GM19372 (cell line): ENCODE measurements around the gene PTPN13.

Source experiments
- ATAC-seq: cut with Tn5 transposase; IDR thresholded peaks from one replicate; pipeline ENCODE4 v1.9.1; 2021; ENCODE audit warnings: mild to moderate bottlenecking, low read depth, moderate library complexity; ENCODE audit not compliant: unreplicated experiment

The PTPN13 gene

DNA sequence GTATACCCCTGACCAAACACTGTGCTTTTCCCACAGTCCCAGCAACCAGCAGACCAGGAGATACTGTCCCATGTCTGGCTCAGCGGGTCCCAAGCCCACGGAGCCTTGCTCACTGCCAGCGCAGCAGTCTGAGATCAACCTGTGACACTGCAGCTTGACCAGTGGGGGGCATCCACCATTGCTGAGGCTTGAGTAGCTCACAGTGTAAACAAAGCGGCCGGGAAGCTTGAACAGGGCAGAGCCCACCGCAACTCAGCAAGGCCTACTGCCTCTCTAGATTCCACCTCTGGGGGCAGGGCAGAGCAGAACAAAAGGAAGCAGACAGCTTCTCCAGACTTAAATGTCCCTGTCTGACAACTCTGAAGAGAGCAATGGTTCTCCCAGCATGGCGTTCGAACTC, 197.0 kb downstream of the PTPN13 start:
- no peak for ATAC-seq

DNA sequence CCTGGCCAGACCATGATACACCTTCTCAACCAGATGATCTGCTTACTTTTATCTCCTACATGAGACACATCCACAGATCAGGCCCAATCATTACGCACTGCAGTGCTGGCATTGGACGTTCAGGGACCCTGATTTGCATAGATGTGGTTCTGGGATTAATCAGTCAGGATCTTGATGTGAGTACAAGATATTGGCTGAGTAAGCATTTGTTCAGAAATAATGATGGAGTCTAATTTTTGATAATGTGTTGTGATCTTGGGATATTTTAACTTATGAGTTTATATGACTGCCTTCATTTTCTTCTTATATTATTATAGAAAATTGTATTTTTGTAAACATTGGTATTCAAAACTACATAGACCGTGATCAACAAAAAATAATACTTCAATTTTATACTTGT, 215.7 kb downstream of the PTPN13 start:
- no peak for ATAC-seq

GRCh38 chr4:86810847-86811246, 216.7 kb downstream of the PTPN13 start:
- ATAC-seq = no peak

DNA sequence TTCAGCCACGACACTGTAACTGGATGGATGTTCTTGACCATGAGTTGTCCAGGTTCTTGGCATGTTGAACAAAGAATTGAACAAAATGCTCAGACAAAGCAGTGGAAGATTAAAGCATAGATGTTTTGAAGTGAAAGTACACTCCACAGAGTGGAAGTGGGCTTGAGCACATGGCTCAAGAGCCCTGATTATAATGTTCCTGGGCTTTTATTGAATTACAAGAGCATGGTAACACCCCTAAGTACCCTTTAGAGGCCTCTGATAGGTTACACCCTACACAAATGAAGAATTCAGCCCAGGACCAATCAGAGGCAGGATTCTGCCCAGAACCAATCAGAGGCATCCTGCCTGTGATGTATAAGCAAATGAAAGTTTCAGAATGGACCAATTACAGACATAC, 221.5 kb downstream of the PTPN13 start:
- ATAC-seq = no peak

- no peak for ATAC-seq
Observed at GRCh38 chr4:86816501-86817273, 222.6 kb downstream of the PTPN13 start.

DNA sequence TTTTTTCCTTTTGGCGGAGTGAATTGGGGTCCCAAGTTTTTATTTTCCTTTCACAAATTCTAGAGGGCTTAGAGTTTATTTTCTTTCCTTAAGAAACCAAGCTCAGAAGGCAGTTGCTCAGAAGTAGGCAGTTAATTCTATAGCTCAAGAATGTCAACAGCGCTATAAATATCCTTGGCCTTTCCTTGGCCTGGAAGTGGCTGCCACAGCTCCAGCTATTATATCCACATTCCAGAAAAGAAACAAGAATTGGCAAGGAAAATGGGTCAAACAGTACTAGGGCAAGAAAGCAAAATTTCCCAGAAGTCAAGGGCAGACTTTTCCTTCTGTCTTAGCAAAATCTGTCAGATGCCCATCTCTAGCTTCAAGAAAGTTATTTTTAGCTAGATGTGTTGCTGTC, 224.1 kb downstream of the PTPN13 start:
- ATAC-seq = no peak

DNA sequence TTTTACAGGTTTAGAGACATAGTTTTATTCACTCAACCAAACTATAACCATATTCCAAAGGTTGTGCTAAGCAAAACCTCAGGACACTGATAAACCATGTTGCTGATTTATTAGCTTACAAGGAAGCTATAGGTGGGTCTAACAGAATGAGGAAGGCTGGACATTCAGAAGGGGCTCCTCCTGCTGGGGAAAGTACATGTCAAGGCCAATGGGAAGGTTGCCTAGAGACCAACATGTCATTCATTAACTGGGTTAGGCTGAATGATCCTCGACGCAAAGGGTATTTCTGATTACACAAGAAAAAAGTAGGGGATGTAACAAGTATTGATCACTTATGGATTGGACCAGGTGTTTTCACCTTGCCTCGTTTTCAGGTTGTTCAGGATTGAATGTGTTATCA, 224.7 kb downstream of the PTPN13 start:
- no peak for ATAC-seq

GRCh38 chr4:86819561-86819960, 225.4 kb downstream of the PTPN13 start:
- ATAC-seq = no peak

DNA sequence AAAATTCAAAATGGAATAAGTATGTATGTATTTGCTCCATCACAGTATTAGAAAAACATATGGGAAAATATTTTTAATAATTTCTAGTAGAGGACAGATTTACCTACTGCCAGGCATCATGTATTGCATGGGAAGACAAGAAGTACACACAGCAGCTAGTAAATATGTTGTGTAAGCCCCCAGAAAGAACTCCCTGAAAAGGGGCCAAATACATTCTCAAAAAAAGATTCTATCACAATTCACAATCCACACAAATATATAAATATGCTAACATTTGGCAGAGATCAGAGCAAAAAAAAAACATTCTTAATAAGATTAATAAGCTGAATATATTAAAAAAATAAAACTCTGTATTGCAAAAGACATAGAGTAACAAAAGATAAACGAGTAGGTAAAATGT, 227.0 kb downstream of the PTPN13 start:
- no peak for ATAC-seq

DNA sequence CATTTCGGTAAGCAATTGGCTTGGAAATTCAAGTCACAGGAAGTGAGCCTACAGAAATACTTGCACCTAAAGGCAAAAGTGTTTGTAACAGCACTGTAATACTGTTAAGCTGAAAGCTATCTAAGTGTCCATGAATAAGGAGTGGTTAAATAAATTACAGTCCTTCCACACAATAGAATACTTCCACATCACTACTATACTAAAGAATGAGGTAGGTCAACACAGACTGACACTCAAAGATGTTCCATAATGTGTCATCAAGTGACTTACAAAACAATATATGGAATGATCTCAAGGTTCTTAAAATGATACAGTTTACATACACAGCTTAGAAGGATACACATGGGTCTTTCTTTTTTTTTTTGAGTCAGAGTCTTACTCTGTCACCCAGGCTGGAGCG, 228.0 kb downstream of the PTPN13 start:
- ATAC-seq = no peak

DNA sequence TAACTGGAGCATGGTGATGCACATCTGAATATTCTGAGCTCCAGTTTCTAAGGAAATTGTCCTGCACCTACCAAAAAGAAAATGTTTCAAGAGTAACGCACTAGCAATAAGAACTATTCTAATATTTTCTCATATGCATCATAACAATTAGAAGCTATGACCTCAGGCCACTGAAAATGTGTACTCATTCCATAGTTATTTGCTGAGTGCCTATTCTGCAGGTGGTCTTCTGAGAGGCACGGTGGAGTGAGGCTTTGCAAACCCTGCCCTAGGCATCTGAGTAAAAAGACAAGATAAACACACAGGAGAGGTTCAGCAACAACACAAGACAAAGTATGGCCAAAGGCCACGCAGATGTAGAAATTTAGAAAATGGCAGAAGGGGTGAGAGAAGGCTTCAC, 231.4 kb downstream of the PTPN13 start:
- no peak for ATAC-seq

DNA sequence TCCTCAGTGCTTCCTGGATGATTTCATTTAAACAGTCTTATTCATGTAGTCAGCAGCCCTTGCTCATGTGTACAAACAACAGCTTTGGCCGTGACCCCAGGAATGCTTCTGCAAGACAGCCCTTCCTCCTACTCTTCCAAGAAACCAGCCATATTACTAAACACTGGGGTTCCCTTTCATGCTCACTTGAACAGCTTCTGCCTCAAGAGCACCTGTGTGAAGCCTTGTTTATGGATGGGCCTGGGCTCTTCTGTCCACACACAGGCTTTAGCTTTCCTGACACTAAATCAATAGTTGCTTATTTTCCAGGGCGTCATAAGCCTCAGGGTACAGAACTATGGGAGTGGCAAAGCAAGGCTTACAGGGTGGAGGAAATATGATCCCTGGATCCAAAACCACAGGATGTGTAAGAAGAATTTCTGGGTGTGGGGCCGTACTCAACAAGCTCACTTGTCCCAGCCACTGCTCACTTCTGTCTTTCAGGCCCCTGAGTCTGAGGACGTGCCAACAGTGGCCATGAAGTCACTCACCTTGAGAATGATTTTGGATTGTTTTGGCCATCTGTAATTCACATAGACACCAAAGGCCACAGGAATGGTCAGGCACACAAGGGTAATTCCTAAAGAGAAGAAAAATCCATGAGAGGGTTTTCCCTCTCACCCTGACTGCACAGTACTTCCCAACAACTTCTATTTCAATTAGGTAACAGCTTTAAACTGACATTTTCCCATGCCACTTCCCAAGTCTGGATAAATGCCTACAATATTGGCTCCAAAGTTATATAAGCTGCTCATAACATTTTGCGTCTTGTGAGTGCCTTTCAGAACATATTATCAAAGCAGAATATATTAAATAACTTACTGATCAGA, 237.4 kb downstream of the PTPN13 start:
- ATAC-seq = no peak

- ATAC-seq = no peak
Observed at GRCh38 chr4:86833615-86834014, 239.5 kb downstream of the PTPN13 start.

DNA sequence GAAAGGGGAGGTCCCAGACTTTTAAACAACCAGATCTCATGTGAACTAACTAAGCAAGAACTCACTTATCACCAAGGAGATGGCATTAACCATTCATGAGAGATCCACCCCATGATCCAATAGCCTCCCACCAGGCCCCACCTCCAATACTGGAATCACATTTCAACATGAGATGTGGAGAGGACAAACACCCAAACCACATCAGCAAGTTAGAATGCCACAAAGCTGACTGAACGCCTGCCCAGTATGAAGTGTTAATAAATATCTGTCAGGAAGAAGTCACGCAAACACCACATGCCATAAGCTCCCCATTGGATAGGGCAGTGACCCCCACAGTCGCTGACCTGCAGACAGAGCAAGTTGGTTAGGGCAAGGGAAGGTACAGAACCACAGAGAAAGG, 240.8 kb downstream of the PTPN13 start:
- ATAC-seq = no peak

- ATAC-seq = no peak
Observed at GRCh38 chr4:86835677-86836076, 241.6 kb downstream of the PTPN13 start.

DNA sequence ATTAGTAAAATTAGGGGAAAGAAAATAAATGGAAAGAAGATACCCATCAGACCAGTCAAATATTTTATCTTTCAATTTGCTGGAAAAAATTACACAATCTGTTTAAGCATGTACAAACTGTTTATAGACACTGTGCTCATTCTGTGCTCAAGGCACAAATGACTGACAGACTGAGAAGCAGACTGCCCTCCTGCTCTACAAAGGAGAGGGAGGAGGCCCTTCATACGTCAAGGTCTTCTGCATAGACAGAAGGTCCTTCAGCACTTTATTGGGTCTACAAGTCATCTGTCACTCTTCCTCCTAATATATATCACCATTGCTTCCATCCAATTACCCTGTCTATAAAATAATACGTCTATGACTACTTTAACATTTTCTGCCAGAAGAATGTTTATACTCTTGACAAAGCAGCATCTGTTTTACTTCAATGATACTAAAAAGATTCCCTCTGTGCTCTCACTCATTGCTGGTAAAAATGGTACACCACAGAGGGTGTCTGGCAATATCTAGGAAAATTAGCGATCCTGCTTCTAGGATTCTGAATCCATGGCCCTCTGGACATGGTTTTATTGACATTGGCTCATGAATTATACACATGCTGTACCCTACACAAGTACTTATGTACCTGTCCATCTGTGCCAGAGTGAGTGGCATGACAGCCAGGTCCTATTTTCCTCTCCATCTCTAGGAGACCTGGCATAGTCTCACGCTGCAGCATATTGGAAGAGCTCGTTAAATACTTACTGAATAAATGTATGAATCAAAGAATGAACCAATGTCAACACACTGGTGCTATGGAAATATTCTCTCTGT, 243.8 kb downstream of the PTPN13 start:
- ATAC-seq = no peak

- no peak for ATAC-seq
Observed at GRCh38 chr4:86840858-86841257, 246.7 kb downstream of the PTPN13 start.

DNA sequence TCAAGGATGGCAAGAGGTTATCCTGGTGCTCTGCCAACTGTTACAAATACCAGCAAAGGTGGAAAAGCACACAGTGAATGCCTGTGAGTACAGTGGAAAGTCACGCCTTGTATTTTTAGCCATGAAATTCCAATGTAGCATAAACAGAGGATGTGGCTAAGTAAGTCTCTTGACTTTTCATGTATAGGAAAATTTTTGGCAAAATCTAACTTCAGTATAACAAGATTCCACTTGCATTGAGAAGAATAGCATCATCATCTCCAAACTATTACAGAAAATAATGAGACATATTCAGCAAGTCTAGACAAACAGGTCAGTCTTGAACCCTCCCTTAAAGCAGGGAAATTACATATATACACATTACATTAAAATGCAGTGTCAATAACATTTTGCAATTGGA, 247.2 kb downstream of the PTPN13 start:
- no peak for ATAC-seq

- no peak for ATAC-seq
Observed at GRCh38 chr4:86845593-86845992, 251.5 kb downstream of the PTPN13 start.

GRCh38 chr4:86846921-86847320, 252.8 kb downstream of the PTPN13 start:
- no peak for ATAC-seq

- ATAC-seq = no peak
Observed at GRCh38 chr4:86847571-86847970, 253.5 kb downstream of the PTPN13 start.
